GF-D8 (cell line): ENCODE measurements around the gene SIM2.

Experiments used
- DNase-seq: peaks from one replicate; lab custom pipeline; 2025; lab: John Stamatoyannopoulos, UW

Gene SIM2

GRCh38 chr21:36738489-36739126 lies 39.7 kb downstream of the SIM2 start:
- no peak for DNase-seq

GRCh38 chr21:36741506-36741905 lies 42.6 kb downstream of the SIM2 start:
- DNase-seq = no peak

- no peak for DNase-seq
Observed at GRCh38 chr21:36743008-36743407, 44.1 kb downstream of the SIM2 start.

GRCh38 chr21:36743446-36743845 lies 44.5 kb downstream of the SIM2 start:
- no peak for DNase-seq

- DNase-seq = no peak
Observed at GRCh38 chr21:36744190-36744559, 45.3 kb downstream of the SIM2 start.

GRCh38 chr21:36744560-36745231 lies 45.8 kb downstream of the SIM2 start:
- no peak for DNase-seq

GRCh38 chr21:36745459-36745858 lies 46.5 kb downstream of the SIM2 start:
- no peak for DNase-seq

- no peak for DNase-seq
Observed at GRCh38 chr21:36747041-36747814, 48.3 kb downstream of the SIM2 start.

- no peak for DNase-seq
Observed at GRCh38 chr21:36747815-36748383, 49.0 kb downstream of the SIM2 start.

- no peak for DNase-seq
Observed at GRCh38 chr21:36749935-36750575, 51.1 kb downstream of the SIM2 start.

- no peak for DNase-seq
Observed at GRCh38 chr21:36750576-36750959, 51.7 kb downstream of the SIM2 start.

- no peak for DNase-seq
Observed at GRCh38 chr21:36751383-36751782, 52.5 kb downstream of the SIM2 start.

- no peak for DNase-seq
Observed at GRCh38 chr21:36753556-36753955, 54.6 kb downstream of the SIM2 start.

- DNase-seq = no peak
Observed at GRCh38 chr21:36754241-36754898, 55.5 kb downstream of the SIM2 start.

GRCh38 chr21:36756527-36756926 lies 57.6 kb downstream of the SIM2 start:
- no peak for DNase-seq

- no peak for DNase-seq
Observed at GRCh38 chr21:36757196-36757595, 58.3 kb downstream of the SIM2 start.

GRCh38 chr21:36759348-36760083 lies 60.6 kb downstream of the SIM2 start:
- no peak for DNase-seq

GRCh38 chr21:36761685-36762084 lies 62.8 kb downstream of the SIM2 start:
- no peak for DNase-seq

- DNase-seq = no peak
Observed at GRCh38 chr21:36762642-36763041, 63.7 kb downstream of the SIM2 start.

- DNase-seq = no peak
Observed at GRCh38 chr21:36763305-36763704, 64.4 kb downstream of the SIM2 start.

GRCh38 chr21:36765229-36765628 lies 66.3 kb downstream of the SIM2 start:
- no peak for DNase-seq
